Esophagus muscularis mucosa (tissue), 4 donors: Measurements from ENCODE around the gene MPPED1. TPM values are rescaled to one million over a fixed set of nuclear protein-coding genes. Genes with fewer than 3 reads are reported as not detected.

Experiments
- DNase-seq: peaks from one replicate; pipeline ENCODE4 v3.0.0-alpha.2; 2017; ENCODE audit errors: extremely low spot score
- H3K27ac ChIP-seq, 4 donors: fragments of 200-600 bp; sonication (generic); replicated peaks in 1 of 4; 1 replicate in 3 of 4; 2 replicates in 1 of 4; pipeline ENCODE4 v1.5.1; 2016 to 2019; ENCODE audit warnings: mild to moderate bottlenecking in 1 of 4
- H3K27me3 ChIP-seq, 4 donors: fragments of 200-600 bp; sonication (generic); one replicate each; pipeline versions ENCODE4 v1.5.1 to v1.6.0; 2016 to 2019
- H3K36me3 ChIP-seq, 4 donors: fragments of 200-600 bp; sonication (generic); one replicate each; pipeline ENCODE4 v1.5.1; 2016 to 2019
- H3K4me1 ChIP-seq, 4 donors: fragments of 200-600 bp; sonication (generic); one replicate each; pipeline ENCODE4 v1.5.1; 2016 to 2019
- H3K4me3 ChIP-seq, 4 donors: fragments of 200-600 bp; sonication (generic); 1 replicate in 2 of 4; 2 replicates in 2 of 4; pipeline ENCODE4 v1.5.1; 2016 to 2019; ENCODE audit warnings: mild to moderate bottlenecking in 4 of 4, moderate library complexity in 1 of 4
- H3K9me3 ChIP-seq, 4 donors: fragments of 200-600 bp; sonication (generic); 1 replicate in 3 of 4; 2 replicates in 1 of 4; pipeline ENCODE4 v1.5.1; 2016 to 2019
- CTCF ChIP-seq, 3 experiments: fragments of 200-600 bp in 2 of 3; fragments of 450-650 bp in 1 of 3; sonication (generic) in 2 of 3; IDR thresholded peaks; one replicate each; pipeline ENCODE4 v1.5.1; 2017 to 2019; ENCODE audit warnings: antibody characterized with exemption in 3 of 3, mild to moderate bottlenecking in 2 of 3, moderate library complexity in 1 of 3
- EP300 ChIP-seq: sonication (generic); formaldehyde crosslinking; IDR thresholded peaks from one replicate; pipeline ENCODE4 v1.6.1; 2017; ENCODE audit warnings: antibody characterized with exemption
- POLR2A ChIP-seq: fragments of 450-650 bp; IDR thresholded peaks from one replicate; pipeline ENCODE4 v1.6.1; 2017; ENCODE audit warnings: antibody characterized with exemption, moderate library complexity, mild to moderate bottlenecking, low read depth
- POLR2AphosphoS5 ChIP-seq, 2 donors: sonication (generic); formaldehyde crosslinking; IDR thresholded peaks; one replicate each; pipeline ENCODE4 v1.6.1; 2017; ENCODE audit warnings: antibody characterized with exemption in 2 of 2
- WGBS: methylation state at CpG from one replicate; pipeline ENCODE4 v1.1.5; 2018; 5-methylcytosine and 5-hydroxymethylcytosine counted together
- intact Hi-C: fragments of 100-400 bp; cut with DNase I; formaldehyde crosslinking; loops from one replicate; pipeline ENCODE4 v1.15.1; 2023
- total RNA-seq, 4 donors: library from RNA; depleted of rRNA; stranded (reverse); fragments of >200 nt; gene quantifications; one replicate each; pipeline versions ENCODE4 v1.1.0 to v1.2.1, GENCODE V29; 2016

The MPPED1 gene
- total RNA-seq, 4 donors from 2014 or later, result not detected

- Histone ChIP-seq H3K27ac (no peak overlapping the region), H3K36me3 (no peaks in the 10 kb centered on the region), H3K4me3 (no peak overlapping the region), H3K9me3 (no peaks in the 10 kb centered on the region), H3K4me1 (no peaks in the 10 kb centered on the region), H3K27me3 (peaks cover 0 to 59% (median 0%) of the 10 kb centered on the region in 4 donors)
- TF ChIP-seq EP300, result no peak
- no peak for TF ChIP-seq POLR2AphosphoS5 (IDR thresholded peaks at IDR 0.05)
- no peak for TF ChIP-seq CTCF (IDR thresholded peaks at IDR 0.05)
- no peak for DNase-seq
- intact Hi-C loops, result no loop called here
- WGBS, result 81% methylated on average over 3 of the region's 8 CpGs
Observed at GRCh38 chr22:43515411-43515810, 103.6 kb downstream of the MPPED1 start.

- Histone ChIP-seq H3K27ac (no peak overlapping the region), H3K4me1 (no peaks in the 10 kb centered on the region), H3K36me3 (no peaks in the 10 kb centered on the region), H3K9me3 (no peaks in the 10 kb centered on the region), H3K4me3 (no peak overlapping the region), H3K27me3 (peaks cover 0 to 60% (median 0%) of the 10 kb centered on the region in 4 donors)
- intact Hi-C loops, result no loop called here
- DNase-seq, result no peak
- TF ChIP-seq CTCF (IDR thresholded peaks at IDR 0.05) (no peak), POLR2AphosphoS5 (IDR thresholded peaks at IDR 0.05) (no peak), EP300 (no peak), POLR2A (no peak)
- WGBS, result 58% methylated on average over 9 of the region's 13 CpGs
Observed at GRCh38 chr22:43515902-43516301, 104.1 kb downstream of the MPPED1 start.

DNA sequence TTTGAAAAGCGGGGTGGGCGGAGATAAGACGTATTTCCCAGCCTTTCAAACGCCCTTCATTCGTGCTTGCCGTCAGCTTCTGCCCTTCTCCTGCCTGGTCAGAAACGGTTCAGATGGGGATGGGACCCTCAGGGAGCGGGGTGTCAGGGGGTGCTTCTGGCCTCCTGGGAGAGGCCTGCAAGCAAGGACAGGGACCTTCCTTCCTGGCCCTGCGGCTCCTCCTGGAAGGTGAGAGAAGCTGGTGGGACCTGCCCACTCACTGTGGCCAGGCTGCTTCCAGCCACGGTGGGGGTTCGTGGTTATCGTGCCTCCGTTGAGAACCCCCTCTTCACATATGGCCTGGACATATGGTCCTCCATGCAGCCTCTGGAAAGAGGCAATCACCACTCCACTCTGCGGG is 104.6 kb downstream of the MPPED1 start:
- H3K4me1 ChIP-seq, result no peaks in the 10 kb centered on the region
- H3K4me3 ChIP-seq, result no peak overlapping the region
- no peaks in the 10 kb centered on the region for H3K36me3 ChIP-seq
- intact Hi-C loops, result no loop called here
- peaks cover 0 to 60% (median 0%) of the 10 kb centered on the region in 4 donors for H3K27me3 ChIP-seq
- TF ChIP-seq POLR2AphosphoS5 (IDR thresholded peaks at IDR 0.05), result no peak
- TF ChIP-seq CTCF (IDR thresholded peaks at IDR 0.05), result no peak
- no peak for TF ChIP-seq POLR2A
- TF ChIP-seq EP300, result no peak
- no peak overlapping the region for H3K27ac ChIP-seq
- H3K9me3 ChIP-seq, result no peaks in the 10 kb centered on the region
- WGBS, result 83% methylated on average over 14 of the region's 14 CpGs
- DNase-seq, result no peak

DNA sequence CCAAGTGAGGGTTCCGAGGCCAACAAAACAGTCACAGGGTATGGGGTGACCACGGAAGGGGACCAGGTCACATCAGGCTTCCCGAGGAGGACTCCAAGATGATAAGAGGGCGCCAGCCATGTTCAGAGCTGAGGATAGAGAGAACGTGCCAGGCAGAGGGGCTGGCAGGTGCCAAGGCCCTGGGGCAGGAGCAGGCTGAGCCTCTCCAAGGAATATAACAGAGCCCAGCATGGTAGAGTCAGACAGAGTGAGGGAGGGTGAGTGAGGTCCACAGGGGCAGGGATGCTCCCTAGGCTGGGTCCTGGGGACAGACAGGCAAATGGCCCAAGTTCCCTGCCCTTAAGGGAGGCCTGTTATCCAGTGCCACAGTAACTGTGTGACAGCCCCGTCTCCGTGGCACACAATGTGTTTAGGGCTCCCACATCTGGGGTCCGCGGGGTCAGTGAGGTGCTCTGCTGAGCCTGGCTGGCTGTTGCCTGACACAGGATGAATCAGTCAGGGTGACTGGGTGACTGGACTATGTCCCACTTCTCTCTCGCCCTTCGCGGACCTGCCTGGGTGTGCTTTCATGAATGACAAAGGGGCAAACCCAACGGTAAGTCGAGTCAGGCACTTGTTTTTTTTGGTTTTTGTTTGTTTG is 105.3 kb downstream of the MPPED1 start:
- 88% methylated on average over 10 of the region's 14 CpGs for WGBS
- Histone ChIP-seq H3K9me3 (no peaks in the 10 kb centered on the region), H3K4me3 (no peak overlapping the region), H3K27ac (no peak overlapping the region), H3K4me1 (no peaks in the 10 kb centered on the region), H3K27me3 (peaks cover 0 to 66% (median 0%) of the 10 kb centered on the region in 4 donors), H3K36me3 (no peaks in the 10 kb centered on the region)
- TF ChIP-seq POLR2AphosphoS5 (IDR thresholded peaks at IDR 0.05), result no peak
- TF ChIP-seq CTCF (IDR thresholded peaks at IDR 0.05), result no peak
- TF ChIP-seq EP300, result no peak
- no peak for TF ChIP-seq POLR2A
- intact Hi-C loops, result no loop called here
- no peak for DNase-seq

GRCh38 chr22:43520632-43521039 is 108.8 kb downstream of the MPPED1 start:
- no peak overlapping the region for H3K27ac ChIP-seq
- H3K36me3 ChIP-seq, result no peaks in the 10 kb centered on the region
- no peaks in the 10 kb centered on the region for H3K9me3 ChIP-seq
- intact Hi-C loops, result no loop called here
- H3K27me3 ChIP-seq, result peaks cover 0 to 54% (median 0%) of the 10 kb centered on the region in 4 donors
- H3K4me1 ChIP-seq, result no peaks in the 10 kb centered on the region
- no peak overlapping the region for H3K4me3 ChIP-seq
- TF ChIP-seq EP300 (no peak), CTCF (IDR thresholded peaks at IDR 0.05) (no peak), POLR2A (no peak), POLR2AphosphoS5 (IDR thresholded peaks at IDR 0.05) (no peak)
- 56% methylated on average over 2 of the region's 2 CpGs for WGBS
- DNase-seq, result no peak
